Coronary artery (tissue), 2 donors: ENCODE data around the gene KATNA1.

Experiments used
- DNase-seq: peaks from one replicate; pipeline ENCODE4 v3.0.0-alpha.2; 2017; ENCODE audit warnings: low spot score
- H3K27ac ChIP-seq, 2 donors: fragments of 200-600 bp; sonication (generic); one replicate each; pipeline ENCODE4 v1.5.1; 2016 to 2019
- H3K4me3 ChIP-seq: fragments of 200-600 bp; sonication (generic); 2 replicates; pipeline ENCODE4 v1.5.1; 2016; ENCODE audit warnings: mild to moderate bottlenecking, moderate library complexity
- CTCF ChIP-seq: fragments of 200-600 bp; sonication (generic); IDR thresholded peaks from one replicate; pipeline ENCODE4 v1.5.1; 2019; ENCODE audit warnings: antibody characterized with exemption

Gene KATNA1

DNA sequence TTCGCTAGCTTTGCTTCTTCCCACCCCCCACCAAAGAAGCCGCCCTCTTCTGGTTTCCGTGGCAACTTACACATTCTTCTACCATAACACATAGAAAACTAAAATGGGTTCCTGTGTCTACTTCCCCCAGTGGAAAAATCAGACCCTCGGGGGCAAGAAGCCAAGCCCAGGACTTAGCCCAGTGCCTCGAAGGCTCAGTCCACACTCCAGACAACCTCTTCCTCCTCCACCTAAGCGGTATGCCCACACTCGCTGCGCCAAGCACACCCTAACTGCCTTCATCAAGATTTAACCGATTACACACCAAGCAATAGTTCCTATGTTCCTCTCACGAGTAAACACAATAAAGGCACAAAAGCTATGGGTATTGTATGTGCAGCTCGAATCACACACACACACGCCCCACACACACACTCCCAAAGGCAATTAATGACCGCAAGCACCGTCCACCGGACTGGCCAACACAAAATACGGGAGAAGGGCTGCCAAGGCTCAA lies 103.2 kb downstream of the KATNA1 start:
- no peak for TF ChIP-seq CTCF
- DNase-seq, result no peak
- Histone ChIP-seq H3K4me3 (peak overlapping the region; percentile 90), H3K27ac (peak overlapping the region; percentile 91 to 95)
